H54 (cell line): ENCODE results near the gene UBE2Q2.
A peak's percentile ranks its signal among the peaks of the same experiment; 100 is the strongest.
"Not testable (repeated sequence)": the region's sequence is repeated elsewhere in the genome, so short reads cannot be mapped to it uniquely, and the experiment has no call there.

ENCODE experiments used
- DNase-seq: peaks from one replicate; pipeline ENCODE4 v3.0.0; 2011; ENCODE audit warnings: low spot score, mixed read lengths; ENCODE audit not compliant: insufficient read length
- FAIRE-seq: peaks from 3 replicates; lab custom pipeline; 2011; peaks lifted over from hg19 to GRCh38; lab: Jason Lieb, UNC
- POLR2A ChIP-seq: IDR thresholded peaks from 2 replicates; pipeline ENCODE4 v1.6.1; 2011; ENCODE audit warnings: low read depth, mild to moderate bottlenecking, low read length

UBE2Q2 gene

DNA sequence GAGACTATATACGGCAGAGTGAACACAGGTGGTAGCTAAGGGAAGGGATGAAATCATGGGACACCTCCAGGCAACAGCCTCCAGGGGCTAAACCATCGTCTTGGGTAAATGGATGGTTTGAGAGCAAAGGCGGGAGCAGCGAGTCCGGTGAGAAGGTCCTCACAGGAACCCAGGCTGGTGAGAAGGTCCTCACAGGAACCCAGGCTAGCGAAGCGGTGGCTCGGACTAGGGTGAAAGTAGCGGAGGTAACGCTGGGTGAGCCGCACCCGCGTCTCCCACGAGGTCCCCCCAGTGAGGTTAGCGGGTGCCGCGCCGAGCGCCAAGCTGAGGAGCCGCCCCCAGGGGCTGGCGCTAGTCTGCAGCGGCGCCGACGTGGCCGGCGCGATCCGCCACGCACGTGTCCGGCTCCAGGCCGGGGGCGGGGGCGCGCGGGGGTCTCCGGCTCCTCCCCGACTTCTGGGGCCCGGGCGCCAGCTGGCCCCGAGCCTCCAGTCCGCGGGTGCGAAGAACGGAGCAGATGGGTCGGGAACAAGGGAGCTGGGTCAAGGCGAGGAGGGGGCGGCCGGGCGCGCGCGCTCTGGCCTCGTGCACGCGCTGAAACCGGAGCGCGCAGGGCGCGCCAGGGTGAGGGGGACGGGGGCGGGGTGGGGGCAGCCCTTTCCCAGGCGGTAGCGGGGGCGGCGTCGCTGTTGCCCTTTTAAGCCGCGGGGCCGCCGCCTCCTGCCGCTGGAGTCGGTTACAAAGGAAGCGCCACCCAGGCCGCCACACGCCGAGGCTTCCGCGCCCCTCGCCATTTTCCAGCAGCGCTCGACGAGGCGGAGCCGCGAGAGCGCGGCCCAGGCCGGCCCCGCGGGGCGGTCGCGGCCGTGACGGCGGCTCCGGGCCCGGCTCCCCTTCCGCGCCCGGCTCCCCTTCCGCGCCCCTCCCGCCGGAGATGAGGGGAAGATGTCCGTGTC lies at the start of gene UBE2Q2:
Gene UBE2Q2, plus strand, starts transcription at position 726 of the 956 bp plus-strand sequence. Its CDS starts 220 bp downstream, at position 946.
- FAIRE-seq, result no peak
- peak; percentile 56 for TF ChIP-seq POLR2A

DNA sequence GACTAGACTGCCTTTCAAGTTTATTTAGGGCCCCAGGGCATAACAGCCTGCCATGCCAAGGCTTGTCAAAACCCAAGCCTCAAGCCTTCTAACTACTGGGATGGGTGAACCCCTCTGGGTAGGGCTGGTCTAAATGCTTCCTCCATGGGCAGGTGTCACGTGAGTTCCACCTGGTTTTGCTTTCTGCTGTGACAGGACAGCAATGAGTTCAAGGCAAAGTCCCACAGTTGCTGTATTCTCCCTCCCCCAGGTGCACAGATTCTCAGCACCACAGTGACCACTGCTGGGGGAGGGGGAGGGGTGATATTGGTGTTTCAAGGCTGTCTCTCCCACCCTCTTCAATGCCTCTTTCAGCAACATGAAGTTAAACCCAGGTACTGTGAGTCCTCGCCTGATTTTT lies 46.9 kb upstream of the UBE2Q2 start:
- FAIRE-seq, result no peak
- no peak for DNase-seq
- no peak for TF ChIP-seq POLR2A

More for the DNA sequence above, at the start of gene UBE2Q2:
- peak; percentile 56 for DNase-seq

DNA sequence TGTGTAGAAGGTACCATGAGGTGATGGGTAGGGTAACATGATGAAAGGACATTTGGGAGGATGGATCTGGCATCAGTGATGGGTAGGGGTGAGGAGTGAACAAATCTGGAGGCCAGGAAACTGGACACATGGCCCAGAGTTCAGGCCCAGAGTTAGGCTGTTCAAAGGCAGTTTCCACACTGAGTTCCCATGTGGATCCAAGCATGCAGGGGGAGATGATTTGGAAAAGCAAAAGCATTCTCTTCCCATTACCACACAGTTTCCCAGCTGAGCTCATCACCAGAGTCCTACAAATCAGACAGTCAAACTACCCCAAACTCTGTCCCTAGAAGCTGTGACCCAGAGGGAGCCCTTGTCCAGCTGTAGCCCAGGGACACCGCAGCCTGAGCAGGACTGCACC lies 46.1 kb upstream of the UBE2Q2 start:
- not testable (repeated sequence) for FAIRE-seq, DNase-seq

DNA sequence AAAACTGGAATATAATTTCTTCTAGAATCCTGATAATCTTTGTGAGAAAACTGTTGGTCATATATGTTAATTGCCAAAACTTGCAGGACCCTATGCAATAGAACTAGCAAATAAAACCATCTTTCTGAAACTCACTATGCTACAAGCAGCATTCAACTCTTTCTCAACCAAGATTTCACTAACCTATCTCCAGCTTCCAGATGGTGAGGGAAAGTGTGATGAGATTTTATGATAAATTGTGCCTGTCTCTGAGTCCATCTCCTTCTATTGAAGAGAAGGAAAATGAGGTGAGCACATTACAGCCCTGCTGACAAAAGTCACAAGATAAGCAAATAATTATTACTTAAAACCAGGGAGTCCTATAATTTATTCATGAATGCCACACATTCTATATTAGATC lies 44.1 kb upstream of the UBE2Q2 start:
- DNase-seq, result no peak
- FAIRE-seq, result no peak
- no peak for TF ChIP-seq POLR2A

DNA sequence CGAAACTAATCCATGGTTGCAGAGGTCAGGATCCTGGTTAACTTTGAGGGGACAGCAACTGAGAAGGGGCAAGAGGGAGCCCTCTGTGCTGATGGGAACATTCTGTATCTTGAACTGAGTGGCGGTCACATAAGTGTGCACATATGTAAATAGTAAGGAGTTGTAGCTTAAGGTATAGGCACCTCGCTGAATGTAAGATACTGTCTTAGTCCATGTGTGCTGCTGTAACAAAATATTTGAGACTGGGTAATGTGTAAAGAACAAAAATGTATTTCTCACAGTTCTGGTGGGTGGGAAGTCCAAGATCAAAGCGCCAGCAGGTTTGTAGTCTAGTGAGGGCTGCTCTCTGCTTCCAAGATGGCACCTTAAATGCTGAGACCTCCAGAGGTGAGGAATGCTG lies 42.8 kb upstream of the UBE2Q2 start:
- not testable (repeated sequence) for FAIRE-seq, DNase-seq

DNA sequence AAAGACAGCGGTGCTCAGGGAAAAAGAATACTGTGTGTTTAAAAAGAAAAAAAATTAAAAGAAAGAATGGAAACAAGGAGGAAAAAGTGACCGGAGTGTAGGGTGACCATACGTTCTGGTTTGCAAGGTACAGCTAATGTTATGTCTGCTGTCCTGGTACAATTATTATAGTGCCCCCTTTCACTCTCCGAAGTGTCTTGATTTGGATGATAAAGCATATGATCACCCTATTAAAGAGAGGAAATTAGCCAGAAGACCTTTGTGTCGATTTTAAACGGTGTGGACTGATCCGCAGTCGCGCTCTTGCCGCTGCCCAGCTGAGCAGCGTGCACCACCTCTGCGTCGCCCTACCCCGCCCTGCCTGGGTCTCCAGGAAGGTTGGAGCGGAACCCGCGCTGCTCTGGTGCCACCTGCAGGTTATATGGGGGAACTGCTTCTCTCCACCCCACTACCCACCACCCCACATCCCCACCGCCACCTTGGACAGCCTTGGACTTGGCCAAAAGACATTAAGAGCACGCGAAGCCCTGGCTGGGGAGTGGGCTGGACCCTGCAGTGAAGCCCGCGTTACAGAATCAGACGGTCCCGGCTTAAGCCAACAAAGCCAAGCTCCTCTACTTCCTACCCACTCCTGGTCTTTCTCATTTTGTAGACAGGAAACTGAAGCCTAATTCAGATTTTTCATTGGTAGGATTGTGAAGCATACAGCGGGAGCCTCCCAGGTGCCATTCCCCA lies 41.2 kb upstream of the UBE2Q2 start:
- DNase-seq (peak; percentile 53), FAIRE-seq (no peak)
- no peak for TF ChIP-seq POLR2A

DNA sequence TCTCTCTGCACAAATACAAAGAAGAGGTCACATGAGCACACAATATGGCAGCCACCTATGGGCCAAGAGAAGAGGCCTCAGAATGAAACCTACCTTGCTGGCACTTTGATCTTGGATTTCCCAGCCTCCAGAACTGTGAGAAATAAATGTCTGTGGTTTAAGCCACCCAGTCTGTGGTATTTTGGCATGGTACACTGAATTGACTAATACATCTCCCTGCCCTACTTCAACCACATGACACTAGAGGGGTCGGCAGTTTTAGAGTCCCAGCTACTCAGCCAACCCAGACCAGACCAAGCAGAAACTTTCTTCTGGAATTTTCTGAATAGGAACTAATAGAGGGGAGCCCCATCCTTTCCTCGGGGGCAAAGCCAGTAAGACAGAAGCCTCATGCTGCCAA lies 35.8 kb upstream of the UBE2Q2 start:
- FAIRE-seq, DNase-seq: not testable (repeated sequence)

DNA sequence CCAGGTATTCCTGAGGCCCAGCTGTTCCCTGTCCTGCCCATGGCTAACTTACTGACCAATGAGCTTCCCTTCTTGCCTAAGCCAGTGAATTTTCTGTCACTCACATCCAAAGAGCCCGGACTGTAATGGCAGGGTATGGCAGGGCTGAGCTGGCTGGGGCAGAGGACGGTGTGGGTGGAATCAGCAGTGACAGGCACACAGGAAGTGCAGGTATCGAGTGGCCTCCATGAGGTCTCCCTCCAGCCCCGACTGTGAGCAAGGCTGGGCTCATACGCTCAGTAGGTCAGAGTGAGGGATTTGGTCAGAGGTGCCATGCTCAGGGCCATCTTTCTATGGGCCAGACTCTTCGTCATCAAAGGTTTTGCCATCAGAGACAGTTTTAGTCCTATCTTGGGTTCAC lies 35.2 kb upstream of the UBE2Q2 start:
- not testable (repeated sequence) for FAIRE-seq, DNase-seq

DNA sequence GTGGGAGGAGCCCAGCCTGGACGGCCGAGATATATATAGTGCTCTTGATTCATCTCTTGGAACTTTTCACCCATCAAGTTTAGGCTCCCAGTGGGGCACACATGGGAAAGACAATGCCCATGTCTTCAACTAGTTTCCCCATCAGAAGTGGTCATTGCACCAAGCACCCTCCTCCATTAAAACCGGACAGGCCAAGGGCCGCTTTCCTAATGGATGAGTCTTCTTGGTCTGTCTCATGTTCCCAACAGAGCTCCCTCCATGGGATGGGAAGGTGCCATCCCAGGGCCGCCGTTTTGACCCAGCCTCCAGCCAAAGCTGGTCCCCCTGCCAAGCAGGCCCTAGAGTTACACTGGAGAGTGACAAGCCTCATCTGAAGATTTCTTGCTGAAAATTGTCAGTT lies 34.7 kb upstream of the UBE2Q2 start:
- TF ChIP-seq POLR2A, result no peak
- no peak for FAIRE-seq
- DNase-seq, result no peak

DNA sequence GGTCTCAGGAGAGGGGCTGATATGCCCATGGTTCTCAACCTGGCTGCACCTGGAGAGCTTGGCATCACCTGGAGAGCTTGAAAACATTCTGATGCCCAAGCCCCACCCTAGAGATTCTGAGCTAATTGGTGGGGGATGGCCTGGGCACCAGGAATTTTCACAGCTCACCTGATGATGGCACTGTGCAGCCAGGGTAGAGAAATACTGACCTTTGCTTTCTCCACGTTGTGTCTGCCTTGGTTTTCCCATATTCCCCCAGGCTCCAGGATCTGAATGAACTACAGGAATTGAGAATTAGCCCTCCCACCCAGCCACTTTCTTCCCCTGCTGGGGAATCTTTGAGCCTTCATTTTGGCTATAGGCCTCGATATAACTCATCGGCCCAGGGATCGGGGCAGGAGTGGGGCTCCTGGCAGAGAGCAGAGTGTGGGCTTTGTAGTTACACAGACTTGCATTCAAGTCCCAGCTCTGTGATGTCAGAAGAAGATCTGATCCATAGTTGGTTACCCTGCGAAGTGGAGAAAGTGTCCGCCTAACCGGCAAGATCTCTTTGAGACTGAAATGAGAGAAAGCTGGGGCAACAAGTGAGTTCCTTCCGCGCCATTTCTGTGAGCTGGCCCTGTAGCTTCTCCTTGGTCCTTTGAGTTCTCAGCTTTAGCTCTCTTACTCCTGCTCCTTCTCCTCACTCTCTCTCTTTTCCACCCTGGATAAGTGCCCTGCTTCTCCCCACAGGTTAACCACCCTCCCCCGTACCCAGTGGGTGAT lies 33.1 kb upstream of the UBE2Q2 start:
- no peak for FAIRE-seq
- DNase-seq, result no peak
- TF ChIP-seq POLR2A, result no peak

DNA sequence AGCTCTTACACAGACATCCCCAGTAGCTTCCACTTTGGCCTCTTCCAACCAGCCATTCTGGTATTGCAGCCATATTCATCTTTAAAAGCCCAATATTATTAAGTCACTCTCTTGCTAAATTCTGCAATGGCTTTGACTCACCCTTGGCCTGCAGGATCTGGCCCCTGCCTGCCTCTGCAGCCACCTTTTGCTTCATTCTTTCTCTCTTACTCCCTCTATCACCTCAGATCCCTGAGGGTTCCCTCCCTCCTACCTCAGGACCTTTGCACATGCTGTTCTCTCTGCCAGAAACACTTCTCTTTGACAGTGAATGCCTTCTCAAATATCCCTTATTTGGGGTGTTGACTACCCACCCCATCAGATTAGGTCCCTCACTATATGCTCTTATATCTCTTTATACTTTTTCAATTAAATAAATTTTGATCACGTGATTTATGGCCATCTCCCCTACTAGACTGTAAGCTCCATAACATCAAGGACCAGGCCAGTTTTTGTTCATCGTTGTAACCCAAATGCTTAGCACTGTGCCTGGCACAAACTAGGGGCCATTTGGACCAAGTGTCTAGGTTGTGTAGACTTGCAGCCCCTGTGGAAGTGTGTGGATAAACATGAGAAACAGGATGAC lies 32.3 kb upstream of the UBE2Q2 start:
- TF ChIP-seq POLR2A, result no peak
- DNase-seq (no peak), FAIRE-seq (no peak)

DNA sequence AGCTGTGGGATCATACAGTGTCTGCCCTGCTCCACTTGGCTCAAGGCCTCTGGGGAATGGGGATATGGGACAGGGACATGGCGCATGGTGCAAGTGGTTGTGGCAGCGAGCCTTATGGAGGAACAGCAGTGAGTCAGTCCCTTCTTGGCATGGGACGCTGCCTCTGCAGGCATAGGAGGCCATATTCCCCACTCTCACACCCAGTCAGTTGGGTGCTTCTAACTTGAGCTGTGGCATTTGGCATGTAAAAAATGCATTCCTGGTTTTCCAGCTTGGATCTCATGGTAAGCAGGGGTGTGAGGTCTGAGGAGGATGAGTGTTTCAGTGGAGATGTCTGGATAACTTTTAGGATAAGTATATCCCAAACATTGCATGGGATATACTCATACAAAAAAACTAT lies 31.6 kb upstream of the UBE2Q2 start:
- TF ChIP-seq POLR2A, result no peak
- FAIRE-seq, result no peak

DNA sequence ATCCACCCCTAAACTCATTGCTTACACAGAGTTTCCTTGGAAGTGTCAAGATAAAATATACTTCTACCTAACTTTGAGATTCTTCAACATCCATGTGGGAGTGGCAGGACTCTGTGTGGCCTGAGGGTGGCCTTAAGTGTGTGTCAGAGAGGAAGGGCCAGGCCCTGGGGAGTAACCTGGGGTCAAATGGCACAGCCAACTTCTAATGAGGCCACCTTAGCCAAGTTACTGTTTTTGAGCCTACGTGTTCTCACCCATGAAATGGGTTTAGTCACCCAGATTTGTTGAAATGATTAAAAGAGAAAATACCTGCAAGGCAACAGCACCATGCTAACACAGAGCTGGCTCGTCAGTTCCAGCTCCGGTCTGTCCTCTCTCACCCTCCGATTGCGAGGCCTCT lies 28.5 kb upstream of the UBE2Q2 start:
- DNase-seq, result no peak
- no peak for TF ChIP-seq POLR2A
- no peak for FAIRE-seq

More for the DNA sequence above, 31.6 kb upstream of the UBE2Q2 start:
- no peak for DNase-seq
